Stimulated activated CD8-positive, alpha-beta memory T cell treated with anti-CD3 and anti-CD28 coated beads, Interleukin-12 subunit alpha, Interleukin-12 subunit beta, amount 100 ng/mL, for 24 hours (primary cell): ENCODE measurements around the gene MCRIP2.

Source experiments
- DNase-seq: peaks from one replicate; pipeline ENCODE4 v3.0.0-alpha.2; 2020; ENCODE audit errors: extremely low read depth

The MCRIP2 gene

GRCh38 chr16:631808-632358 lies 9.7 kb upstream of the MCRIP2 start:
- DNase-seq = no peak

GRCh38 chr16:632486-633335 lies 8.9 kb upstream of the MCRIP2 start:
- no peak for DNase-seq

GRCh38 chr16:633336-634050 lies 8.1 kb upstream of the MCRIP2 start:
- no peak for DNase-seq

- DNase-seq = no peak
Measured at GRCh38 chr16:634051-634670, 7.5 kb upstream of the MCRIP2 start.

- DNase-seq = no peak
Measured at GRCh38 chr16:634996-635395, 6.6 kb upstream of the MCRIP2 start.

- DNase-seq = no peak
Measured at GRCh38 chr16:635573-636205, 5.9 kb upstream of the MCRIP2 start.

GRCh38 chr16:636206-637080 lies 5.2 kb upstream of the MCRIP2 start, which contains the start of gene METTL26:
Gene METTL26 (minus strand): TSS chr16:636305. CDS start chr16:636290, 15 bp downstream.
- peak; percentile 80 for DNase-seq

- peak; percentile 74 for DNase-seq
Measured at GRCh38 chr16:637081-638018, 4.3 kb upstream of the MCRIP2 start.

GRCh38 chr16:638034-638543 lies 3.5 kb upstream of the MCRIP2 start:
- DNase-seq = no peak

- DNase-seq = no peak
Measured at GRCh38 chr16:638836-639235, 2.8 kb upstream of the MCRIP2 start.

- no peak for DNase-seq
Measured at GRCh38 chr16:640614-641013, 1.0 kb upstream of the MCRIP2 start.

GRCh38 chr16:642189-643049 lies 791 bp downstream of the MCRIP2 start:
- DNase-seq = no peak

- no peak for DNase-seq
Measured at GRCh38 chr16:643050-643368, 1.4 kb downstream of the MCRIP2 start.

GRCh38 chr16:644556-644955 lies 2.9 kb downstream of the MCRIP2 start:
- DNase-seq = no peak

GRCh38 chr16:645852-646678 lies 4.4 kb downstream of the MCRIP2 start:
- no peak for DNase-seq

GRCh38 chr16:646679-647172 lies 5.1 kb downstream of the MCRIP2 start:
- DNase-seq = no peak

- DNase-seq = no peak
Measured at GRCh38 chr16:647173-647902, 5.7 kb downstream of the MCRIP2 start.
